ENCODE results near the gene CLTC. TPM values are rescaled to one million over a fixed set of nuclear protein-coding genes. Genes with fewer than 3 reads are reported as not detected.

Gene CLTC
- total and polyA plus RNA-seq, 12 donors, result 42.5 to 196 (median 167) TPM

DNA sequence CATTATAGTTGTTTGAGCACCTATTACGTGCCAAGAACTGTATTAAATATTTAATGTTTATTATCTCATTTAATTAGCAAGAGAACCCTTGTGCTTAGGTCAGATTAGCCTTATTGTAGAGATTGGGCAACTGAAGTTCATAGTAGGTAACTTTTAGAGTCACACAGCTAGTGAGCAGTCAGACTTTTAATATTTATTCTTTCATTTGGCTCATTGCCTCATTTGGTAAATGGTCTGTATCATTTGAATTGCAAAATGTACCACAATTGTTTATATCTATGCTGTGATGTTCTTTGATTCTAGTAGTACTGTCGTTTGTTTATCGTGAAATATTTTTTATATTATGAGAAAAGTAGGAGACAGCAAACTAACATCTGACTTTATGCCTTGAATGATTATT is 7.6 kb downstream of the CLTC start:
- DNase-seq, result no peak
- peaks cover 2 to 100% (median 87%) of the 10 kb centered on the region in 9 donors for H3K4me1 ChIP-seq
- TF ChIP-seq CTCF (IDR thresholded peaks at IDR 0.05), result no peak
- WGBS, 2 donors, result 76 to 85% methylated on average over 3 of the region's 3 CpGs
- H3K36me3 ChIP-seq, result peaks cover 0 to 12% (median 0%) of the 10 kb centered on the region in 9 donors
- no peaks in the 10 kb centered on the region for H3K9me3 ChIP-seq
- ATAC-seq, result no peak
- intact Hi-C loops (cut with DNase I), result no loop called here
- no peaks in the 10 kb centered on the region for H3K27me3 ChIP-seq
- no peak overlapping the region for H3K4me3 ChIP-seq
- H3K27ac ChIP-seq, result peak overlapping the region in 1 of 10 donors; percentile 57

GRCh38 chr17:59627770-59628171 is 8.1 kb downstream of the CLTC start:
- no peak for TF ChIP-seq CTCF (IDR thresholded peaks at IDR 0.05)
- no peaks in the 10 kb centered on the region for H3K9me3 ChIP-seq
- H3K27ac ChIP-seq, result peak overlapping the region in 1 of 10 donors; percentile 57
- intact Hi-C loops (cut with DNase I), result no loop called here
- peaks cover 0 to 100% (median 87%) of the 10 kb centered on the region in 9 donors for H3K4me1 ChIP-seq
- H3K4me3 ChIP-seq, result no peak overlapping the region
- 37 to 50% methylated on average over 2 of the region's 2 CpGs for WGBS, 2 donors
- peaks cover 0 to 12% (median 0%) of the 10 kb centered on the region in 9 donors for H3K36me3 ChIP-seq
- H3K27me3 ChIP-seq, result no peaks in the 10 kb centered on the region
- ATAC-seq (peak in 1 of 8 donors; percentile 14), DNase-seq (no peak)

- no peaks in the 10 kb centered on the region for H3K27me3 ChIP-seq
- peaks cover 4 to 100% (median 87%) of the 10 kb centered on the region in 9 donors for H3K4me1 ChIP-seq
- H3K4me3 ChIP-seq, result no peak overlapping the region
- ATAC-seq, result no peak
- intact Hi-C loops (cut with DNase I), result no loop called here
- WGBS, 2 donors, result 66 to 89% methylated on average over 3 of the region's 3 CpGs
- DNase-seq, result no peak
- H3K36me3 ChIP-seq, result peaks cover 0 to 12% (median 0%) of the 10 kb centered on the region in 9 donors
- H3K27ac ChIP-seq, result peak overlapping the region in 2 of 10 donors; percentile 13 to 57
- H3K9me3 ChIP-seq, result no peaks in the 10 kb centered on the region
- TF ChIP-seq CTCF (IDR thresholded peaks at IDR 0.05), result no peak
Observed at GRCh38 chr17:59629174-59629573, 9.5 kb downstream of the CLTC start.

- Histone ChIP-seq H3K36me3 (peaks cover 0 to 19% (median 0%) of the 10 kb centered on the region in 9 donors), H3K27me3 (no peaks in the 10 kb centered on the region), H3K27ac (peak overlapping the region in 1 of 10 donors; percentile 73), H3K4me1 (peaks cover 4 to 100% (median 90%) of the 10 kb centered on the region in 9 donors), H3K4me3 (no peak overlapping the region), H3K9me3 (no peaks in the 10 kb centered on the region)
- no peak for TF ChIP-seq CTCF (IDR thresholded peaks at IDR 0.05)
- WGBS, 2 donors, result 81 to 93% methylated on average over 1 of the region's 1 CpG
- DNase-seq (no peak), ATAC-seq (no peak)
- intact Hi-C loops (cut with DNase I), result loop anchor here in 1 of 10 donors (10.0 kb wide), 1 partner anchor 214 kb away; no protein-coding TSS in a partner anchor
Observed at GRCh38 chr17:59631276-59631675, 11.6 kb downstream of the CLTC start.
